IPS-15b (cell line): ENCODE data around the gene TSC22D2.
A peak's percentile ranks its signal among the peaks of the same experiment; 100 is the strongest.

Experiments used
- H3K27me3 ChIP-seq: one replicate; pipeline ENCODE4 v1.6.1; 2013; ENCODE audit warnings: low read length; ENCODE audit not compliant: control insufficient read depth, insufficient read depth
- H3K36me3 ChIP-seq: one replicate; pipeline ENCODE4 v1.6.1; 2013; ENCODE audit warnings: low read length; ENCODE audit not compliant: control insufficient read depth, insufficient read depth
- H3K4me1 ChIP-seq: one replicate; pipeline ENCODE4 v1.6.1; 2013; ENCODE audit warnings: mild to moderate bottlenecking, low read length; ENCODE audit not compliant: control insufficient read depth, insufficient read depth
- H3K4me3 ChIP-seq: one replicate; pipeline ENCODE4 v1.5.1; 2013; ENCODE audit warnings: low read depth, low read length
- H3K9ac ChIP-seq: one replicate; pipeline ENCODE4 v1.6.1; 2013; ENCODE audit warnings: low read depth, mild to moderate bottlenecking, low read length
- H3K9me3 ChIP-seq: one replicate; pipeline ENCODE4 v1.6.1; 2013; ENCODE audit warnings: mild to moderate bottlenecking, low read length; ENCODE audit not compliant: control insufficient read depth, insufficient read depth

Gene TSC22D2

DNA sequence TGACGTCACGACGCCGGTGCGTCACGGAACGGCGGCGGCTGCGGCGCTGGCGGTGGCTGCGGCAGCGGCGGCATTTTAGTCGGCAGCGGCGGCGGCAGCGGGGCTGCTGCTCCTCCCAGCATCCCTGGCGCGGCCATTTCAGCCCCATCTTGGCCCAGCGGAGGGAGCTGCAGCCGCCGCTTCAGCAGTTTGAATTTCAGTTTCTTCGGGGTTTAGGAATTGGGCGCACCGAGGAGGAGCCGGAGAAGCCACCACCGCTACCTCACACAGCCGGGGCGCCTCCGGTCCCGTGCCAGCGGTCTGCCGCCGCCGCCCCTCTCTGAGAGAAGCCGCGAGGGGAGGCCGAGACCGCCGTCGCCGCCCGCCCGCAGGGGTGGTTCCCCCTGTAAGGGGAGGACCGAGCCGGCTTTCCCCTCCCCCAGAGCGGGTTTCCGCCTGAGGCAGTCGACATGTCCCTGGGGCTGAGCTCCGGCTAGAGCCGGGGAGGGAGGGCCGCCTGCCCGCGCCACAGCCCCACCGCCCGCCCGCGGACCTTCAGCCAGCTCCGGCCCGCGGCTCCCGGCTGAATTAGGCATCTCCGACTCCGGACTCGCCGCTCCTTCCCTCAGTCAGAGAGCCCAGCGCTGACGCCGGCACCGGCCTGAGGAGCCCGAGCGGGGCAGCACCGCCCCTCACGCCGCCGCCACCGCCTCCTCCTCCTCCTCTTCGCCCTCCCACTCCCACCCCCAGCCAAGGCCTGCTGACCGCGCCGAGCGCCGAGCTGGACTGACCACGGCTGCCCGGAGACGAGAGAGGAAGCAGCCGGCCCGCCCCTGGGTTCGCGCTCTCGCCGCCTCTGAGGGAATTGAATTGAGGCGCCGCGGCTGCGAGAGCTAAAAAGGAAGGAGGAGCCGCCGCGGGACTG is at the start of gene TSC22D2:
TSS of gene TSC22D2 (plus strand) at position 78 of the 904 bp plus-strand sequence. CDS start 1,053 bp downstream, outside the sequence.
- H3K4me1 ChIP-seq = peaks cover 2% of the 10 kb centered on the region
- H3K36me3 ChIP-seq = no peaks in the 10 kb centered on the region
- peak within 1 kb of the TSS; percentile 72 for H3K9ac ChIP-seq
- H3K4me3 ChIP-seq = peak within 1 kb of the TSS; percentile 90
- no peaks in the 10 kb centered on the region for H3K27me3 ChIP-seq
- no peaks in the 10 kb centered on the region for H3K9me3 ChIP-seq

DNA sequence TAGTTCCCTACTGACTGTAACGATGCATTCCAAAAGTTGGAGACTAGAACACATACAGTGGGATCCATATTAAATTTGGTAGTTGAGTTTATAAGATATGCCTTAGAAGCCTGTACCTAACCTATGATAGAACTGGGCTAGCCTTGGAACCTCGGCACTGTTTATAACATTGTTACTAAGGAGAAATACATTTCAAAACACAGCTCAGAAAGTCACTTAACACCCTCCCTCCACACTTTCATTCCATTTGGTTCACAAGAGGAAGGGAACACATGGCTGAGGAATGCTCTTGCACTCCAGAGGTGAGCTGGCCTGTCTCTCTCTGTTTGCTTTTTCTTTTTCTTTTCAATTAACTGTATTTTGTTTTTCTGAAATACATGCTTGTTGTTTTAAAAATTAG is 48.7 kb upstream of the TSC22D2 start:
- no peak overlapping the region for H3K9ac ChIP-seq
- peaks cover 2% of the 10 kb centered on the region for H3K4me1 ChIP-seq
- H3K9me3 ChIP-seq = no peaks in the 10 kb centered on the region
- no peaks in the 10 kb centered on the region for H3K36me3 ChIP-seq
- no peak overlapping the region for H3K4me3 ChIP-seq
- H3K27me3 ChIP-seq = no peaks in the 10 kb centered on the region

DNA sequence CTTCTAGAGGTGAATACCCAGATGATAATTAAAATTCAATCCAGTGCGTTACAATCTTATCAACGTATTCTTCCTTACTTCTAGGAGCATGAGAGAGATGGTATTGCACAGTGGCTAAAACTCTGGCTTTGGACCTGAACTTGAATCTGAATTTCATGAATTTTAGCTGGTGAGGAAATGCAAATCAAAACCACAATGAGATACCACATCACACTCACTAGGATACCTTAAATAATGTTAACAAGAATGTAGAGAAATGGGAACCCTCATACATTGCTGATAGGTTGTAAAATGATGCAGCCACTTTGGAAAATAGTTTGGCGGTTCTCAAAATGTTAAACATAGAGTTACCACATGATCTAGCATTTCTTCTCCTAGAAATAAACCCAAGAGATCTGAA is 47.1 kb upstream of the TSC22D2 start:
- H3K4me3 ChIP-seq = no peak overlapping the region
- no peaks in the 10 kb centered on the region for H3K27me3 ChIP-seq
- H3K9ac ChIP-seq = no peak overlapping the region

DNA sequence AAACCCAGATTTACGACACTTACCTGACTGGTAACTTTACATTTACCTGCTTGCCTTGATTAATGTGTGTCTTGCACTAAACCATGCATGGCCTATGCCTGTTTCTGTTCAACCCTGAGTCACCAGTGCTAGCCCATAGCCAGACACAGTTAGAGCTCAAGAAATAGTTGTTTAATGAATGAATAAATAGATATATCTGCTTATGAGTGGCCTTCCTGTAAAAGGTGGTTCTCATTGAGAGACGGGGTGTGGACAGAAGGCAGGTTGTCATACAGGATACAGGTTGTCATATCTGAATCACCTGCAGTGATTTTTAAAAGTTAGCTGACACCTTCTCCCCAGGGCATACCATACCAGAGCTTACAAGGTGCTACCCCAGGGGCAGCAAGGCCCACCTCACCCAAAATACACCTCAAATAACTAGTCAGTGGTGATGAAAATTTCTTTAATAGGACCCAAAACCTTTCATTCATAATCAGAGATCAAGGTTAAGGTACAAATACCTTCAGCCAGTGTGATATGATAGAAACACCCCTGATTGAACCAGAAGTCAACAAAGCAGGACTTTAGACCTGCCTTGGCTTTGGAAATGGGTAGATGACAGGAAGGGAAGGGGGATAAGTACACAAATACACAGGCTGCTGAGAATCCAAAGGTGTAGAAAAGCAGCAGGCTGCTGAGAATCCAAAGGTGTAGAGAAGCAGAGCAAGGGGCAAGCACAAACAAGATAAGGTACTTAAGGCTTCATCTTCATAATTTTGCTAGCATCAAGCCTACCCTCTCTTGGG is 45.4 kb upstream of the TSC22D2 start:
- H3K4me1 ChIP-seq = no peaks in the 10 kb centered on the region
- H3K4me3 ChIP-seq = no peak overlapping the region
- H3K9ac ChIP-seq = no peak overlapping the region
- H3K36me3 ChIP-seq = no peaks in the 10 kb centered on the region
- no peaks in the 10 kb centered on the region for H3K27me3 ChIP-seq
- H3K9me3 ChIP-seq = no peaks in the 10 kb centered on the region

More for the DNA sequence above, 47.1 kb upstream of the TSC22D2 start:
- H3K4me1 ChIP-seq = no peaks in the 10 kb centered on the region
- no peaks in the 10 kb centered on the region for H3K36me3 ChIP-seq
- H3K9me3 ChIP-seq = no peaks in the 10 kb centered on the region

DNA sequence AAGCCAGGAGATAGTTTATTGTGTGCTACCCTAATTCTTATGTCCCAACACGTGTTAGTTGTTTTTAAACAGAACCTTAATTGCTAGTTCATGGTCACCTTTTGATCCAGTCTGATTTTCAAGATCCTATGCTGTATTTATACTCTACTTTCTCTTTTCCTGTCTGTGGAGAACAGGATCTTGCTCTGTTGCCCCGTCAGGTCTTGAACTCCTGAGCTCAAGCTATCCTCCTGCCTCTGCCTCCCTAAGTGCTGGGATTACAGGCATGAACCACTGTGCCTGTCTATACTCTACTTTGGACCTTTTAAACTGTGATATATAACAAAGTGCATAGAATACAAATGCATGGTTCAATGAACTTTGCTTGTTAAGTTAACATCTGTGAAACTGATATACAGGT is 44.7 kb upstream of the TSC22D2 start:
- no peaks in the 10 kb centered on the region for H3K4me1 ChIP-seq
- no peaks in the 10 kb centered on the region for H3K27me3 ChIP-seq
- no peak overlapping the region for H3K9ac ChIP-seq
- no peaks in the 10 kb centered on the region for H3K36me3 ChIP-seq
- no peak overlapping the region for H3K4me3 ChIP-seq
- no peaks in the 10 kb centered on the region for H3K9me3 ChIP-seq

DNA sequence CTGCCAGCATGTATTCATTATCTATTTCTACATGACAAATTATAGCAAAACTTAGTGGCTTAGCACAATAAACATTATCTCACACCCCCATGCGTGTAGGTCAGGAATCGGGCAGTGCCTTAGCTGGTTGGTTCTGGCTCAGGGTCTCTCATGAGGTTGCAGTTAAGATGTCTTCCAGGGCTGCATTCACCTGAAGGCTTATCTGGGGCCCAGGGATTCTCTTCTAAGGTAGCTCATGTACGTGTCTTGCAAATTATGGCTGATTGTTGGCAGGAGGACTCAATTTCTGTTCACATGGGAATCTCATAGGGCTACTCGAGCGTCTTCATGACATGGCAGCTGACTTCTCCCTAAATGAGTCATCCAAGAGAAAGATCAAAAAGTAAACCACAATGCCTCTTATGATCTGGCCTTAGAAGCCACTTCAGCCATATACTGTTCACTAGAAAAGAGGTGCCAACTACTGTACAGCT is 42.9 kb upstream of the TSC22D2 start:
- Histone ChIP-seq H3K4me3 (no peak overlapping the region), H3K9me3 (no peaks in the 10 kb centered on the region), H3K4me1 (peaks cover under 1% of the 10 kb centered on the region), H3K36me3 (no peaks in the 10 kb centered on the region), H3K27me3 (no peaks in the 10 kb centered on the region), H3K9ac (no peak overlapping the region)

DNA sequence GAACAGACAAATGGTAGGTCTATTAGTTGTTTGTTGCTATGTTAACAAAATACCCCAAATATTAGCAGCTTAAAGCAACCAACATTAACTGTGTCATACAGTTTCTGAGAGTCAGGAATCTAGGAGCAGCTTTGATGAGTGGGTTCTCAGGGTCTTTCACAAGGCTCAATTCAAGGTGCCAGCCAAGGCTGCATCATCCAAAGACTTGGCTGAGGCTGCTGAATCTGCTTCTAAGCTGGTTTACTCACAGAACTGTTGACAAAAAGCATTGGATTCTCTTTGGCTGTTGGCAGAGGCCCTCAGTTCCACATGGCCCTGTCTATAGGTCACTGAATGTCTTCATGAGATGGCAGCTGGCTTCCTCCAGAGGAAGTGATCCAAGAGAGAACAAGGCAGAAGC is 40.3 kb upstream of the TSC22D2 start:
- no peak overlapping the region for H3K9ac ChIP-seq
- H3K4me3 ChIP-seq = no peak overlapping the region
- H3K4me1 ChIP-seq = peaks cover 10% of the 10 kb centered on the region
- no peaks in the 10 kb centered on the region for H3K9me3 ChIP-seq
- no peaks in the 10 kb centered on the region for H3K27me3 ChIP-seq
- H3K36me3 ChIP-seq = no peaks in the 10 kb centered on the region

DNA sequence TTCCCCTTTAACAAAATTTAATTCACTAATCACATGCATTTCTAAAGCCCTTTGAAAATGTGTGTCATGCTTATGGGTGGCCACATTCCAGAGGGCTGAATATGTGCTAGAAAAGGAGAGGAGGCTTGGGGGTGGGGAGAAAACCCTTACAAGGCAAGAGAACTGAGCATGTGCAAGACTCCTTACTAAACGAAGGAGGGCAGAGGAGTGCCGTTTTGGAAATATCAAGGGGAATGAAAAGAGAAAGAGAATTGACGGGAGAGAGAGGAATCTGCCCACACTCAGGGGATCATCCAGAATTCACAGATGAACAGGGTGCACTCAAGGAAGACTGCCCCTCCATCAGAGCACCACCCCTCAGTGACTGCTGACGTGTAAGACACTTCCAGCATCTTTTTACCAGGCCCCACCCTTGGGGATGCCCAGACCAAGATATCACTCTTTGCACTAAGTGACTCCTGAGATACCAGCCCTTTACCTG is 37.9 kb upstream of the TSC22D2 start:
- H3K9me3 ChIP-seq = no peaks in the 10 kb centered on the region
- no peaks in the 10 kb centered on the region for H3K36me3 ChIP-seq
- H3K4me3 ChIP-seq = peak overlapping the region; percentile 48
- peaks cover 10% of the 10 kb centered on the region for H3K4me1 ChIP-seq
- no peak overlapping the region for H3K9ac ChIP-seq
- H3K27me3 ChIP-seq = no peaks in the 10 kb centered on the region

DNA sequence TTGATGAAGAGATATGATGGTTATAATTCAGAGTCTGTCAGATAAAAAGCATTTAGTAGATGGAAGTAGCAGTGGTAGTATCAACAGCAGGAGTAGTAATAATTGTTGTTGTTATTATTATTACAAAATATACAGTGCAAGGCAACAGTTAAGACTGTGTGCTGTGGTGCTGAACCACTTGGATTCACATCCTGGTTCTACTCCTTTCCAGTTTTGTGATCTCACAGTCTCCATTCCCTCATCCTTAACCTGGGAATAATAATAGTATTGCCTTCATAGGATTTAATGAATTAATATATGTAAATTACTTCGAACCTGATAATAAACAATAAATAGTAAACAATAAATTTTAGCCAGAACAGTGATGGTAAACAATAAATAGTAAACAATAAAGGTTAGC is 37.1 kb upstream of the TSC22D2 start:
- Histone ChIP-seq H3K9me3 (no peaks in the 10 kb centered on the region), H3K4me3 (no peak overlapping the region), H3K4me1 (peaks cover 10% of the 10 kb centered on the region), H3K9ac (no peak overlapping the region), H3K36me3 (no peaks in the 10 kb centered on the region), H3K27me3 (no peaks in the 10 kb centered on the region)

DNA sequence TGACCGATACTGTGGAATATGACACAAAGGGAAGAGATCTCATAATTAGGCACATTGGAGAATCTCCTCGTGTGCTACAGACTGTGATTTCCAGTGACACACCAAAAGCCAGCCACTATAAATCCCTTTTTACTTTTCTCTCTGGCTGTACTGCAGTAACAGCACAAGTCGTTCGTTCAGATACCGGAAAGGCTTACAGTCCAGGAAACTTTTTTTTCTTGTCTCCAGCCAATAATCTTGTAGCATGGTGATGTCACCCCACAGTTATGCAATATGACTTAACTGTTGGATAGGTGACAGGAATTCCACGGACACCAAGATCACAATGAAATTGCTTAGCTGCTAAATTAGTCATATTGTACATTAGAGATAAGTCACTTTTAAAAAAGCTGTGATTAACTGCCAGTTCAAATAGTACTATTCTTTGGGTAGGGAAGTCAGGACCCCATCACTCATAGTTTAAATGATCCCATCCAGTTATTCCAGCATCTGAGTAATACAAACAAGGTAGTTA is 36.3 kb upstream of the TSC22D2 start:
- H3K36me3 ChIP-seq = no peaks in the 10 kb centered on the region
- no peak overlapping the region for H3K4me3 ChIP-seq
- no peaks in the 10 kb centered on the region for H3K9me3 ChIP-seq
- H3K9ac ChIP-seq = peak overlapping the region; percentile 14
- H3K4me1 ChIP-seq = peaks cover 10% of the 10 kb centered on the region
- no peaks in the 10 kb centered on the region for H3K27me3 ChIP-seq

DNA sequence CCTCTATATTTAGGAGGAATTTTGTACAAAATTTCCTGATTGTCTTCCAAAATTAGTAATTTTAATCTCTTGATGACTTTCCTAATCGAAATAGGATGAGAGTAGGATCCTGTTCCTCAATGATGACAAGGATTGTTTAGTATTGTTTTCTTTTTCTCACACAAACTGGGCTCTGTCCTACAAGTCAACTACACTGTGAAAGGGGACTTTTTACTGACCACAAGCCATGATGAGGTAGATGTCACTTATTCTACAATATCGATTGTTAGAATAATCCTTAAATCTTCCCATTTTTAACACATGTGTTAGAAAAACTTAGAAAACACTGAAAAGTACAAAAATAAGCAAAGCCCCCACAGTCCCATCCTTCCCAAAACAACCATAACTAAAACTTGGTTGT is 35.8 kb upstream of the TSC22D2 start:
- Histone ChIP-seq H3K9ac (no peak overlapping the region), H3K36me3 (no peaks in the 10 kb centered on the region), H3K9me3 (no peaks in the 10 kb centered on the region), H3K4me1 (peaks cover 10% of the 10 kb centered on the region), H3K27me3 (no peaks in the 10 kb centered on the region), H3K4me3 (no peak overlapping the region)
